ENCODE measurements around the gene RASA3. TPM values are rescaled to one million over a fixed set of nuclear protein-coding genes. Genes with fewer than 3 reads are reported as not detected.

Gene RASA3
- total RNA-seq, 1 experiment from 2014 or later, result 0.95 TPM

DNA sequence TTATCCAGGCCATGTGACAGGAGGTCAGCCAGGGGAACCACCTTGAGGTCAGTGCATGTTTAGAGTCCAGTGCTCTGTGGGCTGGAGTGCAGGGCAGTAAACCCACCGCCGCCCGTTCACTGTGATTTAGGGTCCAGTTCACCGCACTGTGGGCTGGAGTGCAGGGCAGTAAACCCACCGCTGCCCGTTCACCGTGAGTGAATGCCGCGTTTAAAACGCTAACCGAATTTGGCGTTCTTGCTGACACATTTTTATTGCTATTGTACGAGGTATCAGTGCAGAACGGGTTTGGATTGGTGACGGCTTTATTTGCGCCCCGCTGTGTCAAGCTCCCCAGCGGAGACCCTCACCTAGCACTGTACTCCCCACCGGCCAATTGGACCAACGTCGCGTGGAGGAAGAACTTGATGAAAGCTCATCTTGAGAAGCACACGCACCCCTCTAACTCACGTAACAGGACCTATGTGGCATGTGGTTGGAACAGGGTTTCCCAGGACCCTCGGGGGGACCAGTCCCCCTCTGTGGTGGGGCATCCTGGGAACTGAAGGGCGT lies 186.5 kb downstream of the RASA3 start:
- TF ChIP-seq, protein P1, sequence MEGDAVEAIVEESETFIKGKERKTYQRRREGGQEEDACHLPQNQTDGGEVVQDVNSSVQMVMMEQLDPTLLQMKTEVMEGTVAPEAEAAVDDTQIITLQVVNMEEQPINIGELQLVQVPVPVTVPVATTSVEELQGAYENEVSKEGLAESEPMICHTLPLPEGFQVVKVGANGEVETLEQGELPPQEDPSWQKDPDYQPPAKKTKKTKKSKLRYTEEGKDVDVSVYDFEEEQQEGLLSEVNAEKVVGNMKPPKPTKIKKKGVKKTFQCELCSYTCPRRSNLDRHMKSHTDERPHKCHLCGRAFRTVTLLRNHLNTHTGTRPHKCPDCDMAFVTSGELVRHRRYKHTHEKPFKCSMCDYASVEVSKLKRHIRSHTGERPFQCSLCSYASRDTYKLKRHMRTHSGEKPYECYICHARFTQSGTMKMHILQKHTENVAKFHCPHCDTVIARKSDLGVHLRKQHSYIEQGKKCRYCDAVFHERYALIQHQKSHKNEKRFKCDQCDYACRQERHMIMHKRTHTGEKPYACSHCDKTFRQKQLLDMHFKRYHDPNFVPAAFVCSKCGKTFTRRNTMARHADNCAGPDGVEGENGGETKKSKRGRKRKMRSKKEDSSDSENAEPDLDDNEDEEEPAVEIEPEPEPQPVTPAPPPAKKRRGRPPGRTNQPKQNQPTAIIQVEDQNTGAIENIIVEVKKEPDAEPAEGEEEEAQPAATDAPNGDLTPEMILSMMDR (IDR thresholded peaks at IDR 0.05; ENCODE audit: insufficient read depth in 1 of 2, low read depth in 1 of 2, low read length in 1 of 2, severe bottlenecking in 1 of 2, unreplicated experiment in 1 of 2), result no peak

DNA sequence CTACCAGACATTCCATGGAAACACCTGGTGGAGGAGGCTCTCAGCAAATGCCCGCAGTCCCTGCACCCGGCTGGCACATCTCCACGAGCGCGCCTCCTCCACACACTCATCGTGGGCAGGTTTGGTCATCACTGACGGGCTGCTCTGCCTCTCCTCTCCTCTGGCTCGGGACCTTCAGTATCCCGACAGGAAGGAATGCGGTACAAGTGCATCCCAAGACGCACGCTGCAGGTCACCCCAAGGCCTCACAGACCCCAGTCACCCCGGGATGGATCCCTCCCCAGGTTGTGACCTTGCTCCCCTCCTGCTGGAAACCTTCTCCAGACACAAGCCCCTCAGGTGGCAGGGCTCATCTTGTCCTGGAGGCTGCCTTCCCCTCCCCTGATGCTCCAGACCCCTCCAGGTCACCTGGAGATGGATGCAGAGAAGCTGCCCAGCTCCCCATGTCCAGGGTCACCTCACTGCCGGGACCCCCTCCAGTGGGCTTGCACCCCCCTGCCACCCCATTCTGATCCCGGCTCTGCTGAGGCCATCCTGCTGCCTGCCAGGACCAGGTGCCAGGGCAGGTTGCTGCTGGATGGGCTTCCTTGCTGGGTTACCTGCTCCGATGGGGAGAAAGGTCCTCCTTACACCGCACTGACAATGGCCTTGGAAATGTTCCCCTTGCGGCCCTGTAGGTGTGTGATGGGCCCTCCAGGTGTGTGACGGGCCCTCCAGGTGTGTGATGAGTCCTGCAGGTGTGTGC lies 188.4 kb downstream of the RASA3 start:
- Histone ChIP-seq H3K36me3 (ENCODE audit: control insufficient read depth, insufficient read depth, low read length) (no peaks in the 10 kb centered on the region), H3K4me3 (ENCODE audit: low read depth, low read length) (no peak overlapping the region), H3K27me3 (replicated peaks; ENCODE audit: control insufficient read depth, insufficient read depth, low read length) (no peaks in the 10 kb centered on the region), H3K4me1 (peaks cover 7% of the 10 kb centered on the region), H3K9me3 (no peaks in the 10 kb centered on the region)
- H3K36me3 Mint-ChIP-seq (ENCODE audit: insufficient read depth, unreplicated experiment), result no peaks in the 10 kb centered on the region
- ChIA-PET POLR2A (no interaction called here), CTCF (no interaction called here)
- H3K4me3 Mint-ChIP-seq (ENCODE audit: unreplicated experiment), result no peak overlapping the region
- no peaks in the 10 kb centered on the region for H3K4me1 Mint-ChIP-seq (ENCODE audit: low read depth, unreplicated experiment)
- intact Hi-C loops (cut with micrococcal nuclease; ENCODE audit: unreplicated experiment), result no loop called here
- no peaks in the 10 kb centered on the region for H3K9me3 Mint-ChIP-seq (ENCODE audit: unreplicated experiment)
- TF ChIP-seq, protein P1 (IDR thresholded peaks at IDR 0.05; ENCODE audit: insufficient read depth in 1 of 2, low read depth in 1 of 2, low read length in 1 of 2, severe bottlenecking in 1 of 2, unreplicated experiment in 1 of 2), result no peak
- BruUV-seq (replicated peaks), result no TSS peak
- no peak overlapping the region for H3K27ac Mint-ChIP-seq (ENCODE audit: unreplicated experiment)
- no peaks in the 10 kb centered on the region for H3K27me3 Mint-ChIP-seq (ENCODE audit: insufficient read depth, unreplicated experiment)
- DNase-seq, result no peak

More for the DNA sequence above, 186.5 kb downstream of the RASA3 start:
- Mint-ChIP-seq H3K36me3 (ENCODE audit: insufficient read depth, unreplicated experiment) (no peaks in the 10 kb centered on the region), H3K27me3 (ENCODE audit: insufficient read depth, unreplicated experiment) (no peaks in the 10 kb centered on the region), H3K27ac (ENCODE audit: unreplicated experiment) (no peak overlapping the region), H3K9me3 (ENCODE audit: unreplicated experiment) (no peaks in the 10 kb centered on the region), H3K4me1 (ENCODE audit: low read depth, unreplicated experiment) (no peaks in the 10 kb centered on the region), H3K4me3 (ENCODE audit: unreplicated experiment) (no peak overlapping the region)
- BruUV-seq (replicated peaks), result no TSS peak
- H3K4me1 ChIP-seq, result peaks cover 4% of the 10 kb centered on the region; the same call in 1 of the 2 replicates
- H3K36me3 ChIP-seq (ENCODE audit: control insufficient read depth, insufficient read depth, low read length), result no peaks in the 10 kb centered on the region
- ChIA-PET POLR2A (no interaction called here), CTCF (interaction anchor here (0.6 kb wide), 1 partner anchor 125 kb away, joined by 3 read pairs; no protein-coding TSS in a partner anchor)
- H3K4me3 ChIP-seq (ENCODE audit: low read depth, low read length), result no peak overlapping the region
- no peaks in the 10 kb centered on the region for H3K9me3 ChIP-seq
- no peaks in the 10 kb centered on the region for H3K27me3 ChIP-seq (replicated peaks; ENCODE audit: control insufficient read depth, insufficient read depth, low read length)
- no peak for DNase-seq
- intact Hi-C loops (cut with micrococcal nuclease; ENCODE audit: unreplicated experiment), result loop anchor here (2.0 kb wide), 1 partner anchor 129 kb away; no protein-coding TSS in a partner anchor

DNA sequence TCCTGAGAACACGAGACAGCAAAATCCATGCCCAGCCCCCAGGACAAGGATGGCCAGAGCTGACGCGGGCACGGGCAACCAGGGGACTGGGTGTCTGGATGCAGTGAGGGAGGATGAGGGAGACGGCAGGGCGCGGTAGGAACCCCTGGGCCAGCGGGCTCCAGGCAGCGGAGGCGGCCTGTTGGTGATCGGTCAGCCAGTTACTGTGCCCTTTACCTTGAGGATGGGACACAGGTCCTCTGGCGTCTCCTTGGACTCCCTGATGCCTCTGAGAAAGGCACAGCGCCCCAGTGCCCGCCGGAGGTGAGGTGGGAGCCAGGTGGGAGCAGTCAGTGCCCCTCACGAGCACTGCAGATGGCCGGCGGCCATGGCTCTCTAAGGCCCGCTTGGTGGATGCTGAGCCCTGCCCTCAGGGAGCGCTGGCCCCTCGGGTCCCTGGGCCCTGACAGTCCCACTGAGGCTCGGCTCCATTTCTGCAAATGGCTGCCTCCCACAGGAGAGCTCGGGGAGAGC lies 189.8 kb downstream of the RASA3 start:
- H3K9me3 ChIP-seq, result no peaks in the 10 kb centered on the region
- CTCF ChIA-PET, result no interaction called here
- BruUV-seq (replicated peaks), result no TSS peak
- peaks cover under 1% of the 10 kb centered on the region for H3K4me1 Mint-ChIP-seq (ENCODE audit: low read depth, unreplicated experiment)
- POLR2A ChIA-PET, result no interaction called here
- H3K4me1 ChIP-seq, result peaks cover 7% of the 10 kb centered on the region
- intact Hi-C loops (cut with micrococcal nuclease; ENCODE audit: unreplicated experiment), result no loop called here
- no peak overlapping the region for H3K27ac Mint-ChIP-seq (ENCODE audit: unreplicated experiment)
- no peak overlapping the region for H3K4me3 ChIP-seq (ENCODE audit: low read depth, low read length)
- no peaks in the 10 kb centered on the region for H3K36me3 Mint-ChIP-seq (ENCODE audit: insufficient read depth, unreplicated experiment)
- TF ChIP-seq, protein P1 (IDR thresholded peaks at IDR 0.05; ENCODE audit: insufficient read depth in 1 of 2, low read depth in 1 of 2, low read length in 1 of 2, severe bottlenecking in 1 of 2, unreplicated experiment in 1 of 2), result no peak
- H3K4me3 Mint-ChIP-seq (ENCODE audit: unreplicated experiment), result no peak overlapping the region
- H3K27me3 ChIP-seq (replicated peaks; ENCODE audit: control insufficient read depth, insufficient read depth, low read length), result no peaks in the 10 kb centered on the region
- no peaks in the 10 kb centered on the region for H3K36me3 ChIP-seq (ENCODE audit: control insufficient read depth, insufficient read depth, low read length)
- no peaks in the 10 kb centered on the region for H3K27me3 Mint-ChIP-seq (ENCODE audit: insufficient read depth, unreplicated experiment)
- no peaks in the 10 kb centered on the region for H3K9me3 Mint-ChIP-seq (ENCODE audit: unreplicated experiment)
- no peak for DNase-seq
